ENCODE measurements around the gene SPPL2B.

DNA sequence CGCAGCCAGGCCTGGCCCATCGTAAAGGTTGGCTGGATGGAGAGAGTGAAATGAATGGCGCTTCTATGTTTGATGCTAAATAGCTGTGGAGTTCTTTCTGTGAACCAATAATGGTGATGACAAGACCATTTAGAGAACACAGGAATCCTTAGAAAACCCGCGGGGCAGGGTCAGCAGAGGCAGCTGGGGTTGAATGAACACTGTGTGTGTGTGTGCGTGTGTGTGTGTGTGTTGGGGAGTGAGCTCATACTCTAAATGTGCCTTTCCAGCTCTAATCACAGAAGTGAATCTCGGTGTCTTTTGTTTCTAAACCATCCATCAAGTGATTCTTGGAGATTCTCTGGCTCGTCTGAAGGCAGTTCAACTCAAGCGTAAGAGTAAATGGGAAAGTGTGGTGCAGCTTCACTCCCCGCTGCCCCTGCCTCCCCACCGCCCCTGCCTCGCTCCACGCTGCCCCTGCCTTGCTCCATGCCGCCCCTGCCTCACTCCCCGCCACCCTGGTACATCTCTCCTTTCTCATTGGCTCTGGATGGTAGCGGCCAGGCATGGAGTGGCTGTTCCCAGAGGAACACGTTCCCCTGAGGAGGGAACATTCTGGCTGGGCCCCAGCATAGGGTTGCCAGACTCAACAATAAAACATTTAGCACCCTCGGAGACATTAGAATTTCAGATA, 52.8 kb downstream of the SPPL2B start:
- no peak for TF ChIP-seq SIN3A (IDR thresholded peaks at IDR 0.05; ENCODE audit: borderline replicate concordance, insufficient read depth, low read length)
- TF ChIP-seq POLR2AphosphoS5 (IDR thresholded peaks at IDR 0.05; ENCODE audit: low read depth, low read length), result no peak
- TF ChIP-seq, protein P1, sequence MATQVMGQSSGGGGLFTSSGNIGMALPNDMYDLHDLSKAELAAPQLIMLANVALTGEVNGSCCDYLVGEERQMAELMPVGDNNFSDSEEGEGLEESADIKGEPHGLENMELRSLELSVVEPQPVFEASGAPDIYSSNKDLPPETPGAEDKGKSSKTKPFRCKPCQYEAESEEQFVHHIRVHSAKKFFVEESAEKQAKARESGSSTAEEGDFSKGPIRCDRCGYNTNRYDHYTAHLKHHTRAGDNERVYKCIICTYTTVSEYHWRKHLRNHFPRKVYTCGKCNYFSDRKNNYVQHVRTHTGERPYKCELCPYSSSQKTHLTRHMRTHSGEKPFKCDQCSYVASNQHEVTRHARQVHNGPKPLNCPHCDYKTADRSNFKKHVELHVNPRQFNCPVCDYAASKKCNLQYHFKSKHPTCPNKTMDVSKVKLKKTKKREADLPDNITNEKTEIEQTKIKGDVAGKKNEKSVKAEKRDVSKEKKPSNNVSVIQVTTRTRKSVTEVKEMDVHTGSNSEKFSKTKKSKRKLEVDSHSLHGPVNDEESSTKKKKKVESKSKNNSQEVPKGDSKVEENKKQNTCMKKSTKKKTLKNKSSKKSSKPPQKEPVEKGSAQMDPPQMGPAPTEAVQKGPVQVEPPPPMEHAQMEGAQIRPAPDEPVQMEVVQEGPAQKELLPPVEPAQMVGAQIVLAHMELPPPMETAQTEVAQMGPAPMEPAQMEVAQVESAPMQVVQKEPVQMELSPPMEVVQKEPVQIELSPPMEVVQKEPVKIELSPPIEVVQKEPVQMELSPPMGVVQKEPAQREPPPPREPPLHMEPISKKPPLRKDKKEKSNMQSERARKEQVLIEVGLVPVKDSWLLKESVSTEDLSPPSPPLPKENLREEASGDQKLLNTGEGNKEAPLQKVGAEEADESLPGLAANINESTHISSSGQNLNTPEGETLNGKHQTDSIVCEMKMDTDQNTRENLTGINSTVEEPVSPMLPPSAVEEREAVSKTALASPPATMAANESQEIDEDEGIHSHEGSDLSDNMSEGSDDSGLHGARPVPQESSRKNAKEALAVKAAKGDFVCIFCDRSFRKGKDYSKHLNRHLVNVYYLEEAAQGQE (IDR thresholded peaks at IDR 0.05; ENCODE audit: insufficient read depth in 1 of 2, low read depth in 2 of 2, low read length in 2 of 2), result no peak

Data from PFSK-1 (cell line).